K562 (cell line): ENCODE results near the gene GPR78. TPM values are rescaled to one million over a fixed set of nuclear protein-coding genes. Genes with fewer than 3 reads are reported as not detected.

Experiments
- BRD9 ChIP-seq: fragments of 450-650 bp; IDR thresholded peaks from 2 replicates; pipeline ENCODE4 v1.6.1; 2018; ENCODE audit warnings: low read depth; ENCODE audit not compliant: partially characterized antibody
- FOXK2 ChIP-seq, 2 experiments: fragments of 450-650 bp; IDR thresholded peaks in 1 of 2; conservative IDR thresholded peaks in 1 of 2; 2 replicates each; pipeline ENCODE4 v1.6.1; 2016; ENCODE audit warnings: low read depth in 2 of 2, mild to moderate bottlenecking in 1 of 2
- HMGN3 ChIP-seq: IDR thresholded peaks from 2 replicates; pipeline ENCODE4 v1.6.1; 2011; ENCODE audit warnings: borderline replicate concordance, low read depth, mild to moderate bottlenecking, mixed read lengths, low read length; ENCODE audit not compliant: insufficient read length; ENCODE audit errors: extremely low read depth
- KAT2B ChIP-seq: IDR thresholded peaks from one replicate; pipeline ENCODE4 v1.6.1; 2012; ENCODE audit warnings: low read depth, mild to moderate bottlenecking, control low read depth, inconsistent platforms, low read length, moderate library complexity
- MIER1 ChIP-seq: fragments of 450-650 bp; IDR thresholded peaks from 2 replicates; pipeline ENCODE4 v1.6.1; 2016; ENCODE audit warnings: antibody characterized with exemption, mild to moderate bottlenecking, low read depth
- MXI1 ChIP-seq: IDR thresholded peaks from 2 replicates; pipeline ENCODE4 v1.6.1; 2011; ENCODE audit warnings: low read depth, mild to moderate bottlenecking, improper control_type of control experiment, low read length
- NR2C1 ChIP-seq, 2 experiments: fragments of 450-650 bp; IDR thresholded peaks; 2 replicates each; pipeline ENCODE4 v1.6.1; 2017; ENCODE audit warnings: mild to moderate bottlenecking in 2 of 2, antibody characterized with exemption in 1 of 2, inconsistent platforms in 1 of 2, missing compliant biosample characterization in 1 of 2, missing genetic modification characterization in 1 of 2
- PRPF4 ChIP-seq: fragments of 200-400 bp; formaldehyde crosslinking; IDR thresholded peaks from one replicate; pipeline ENCODE4 v1.6.1; 2017; ENCODE audit warnings: low read length, low read depth, mild to moderate bottlenecking; ENCODE audit not compliant: insufficient read depth, poor library complexity, severe bottlenecking
- SNRNP70 ChIP-seq: fragments of 200-400 bp; formaldehyde crosslinking; optimal IDR thresholded peaks from 2 replicates; pipeline ENCODE3; 2017; ENCODE audit warnings: low read depth, low read length
- SREBF2 ChIP-seq: sonication (generic); formaldehyde crosslinking; IDR thresholded peaks from 2 replicates; pipeline ENCODE4 v1.4.0; 2020; ENCODE audit warnings: mild to moderate bottlenecking, missing genetic modification reagents
- TAF1 ChIP-seq: IDR thresholded peaks from 2 replicates; pipeline ENCODE4 v1.6.1; 2011; ENCODE audit warnings: mild to moderate bottlenecking, low read length, moderate library complexity; ENCODE audit not compliant: insufficient read depth, control insufficient read depth, severe bottlenecking; ENCODE audit errors: extremely low read depth
- TAF9B ChIP-seq: fragments of 450-650 bp; IDR thresholded peaks from 2 replicates; pipeline ENCODE4 v1.6.1; 2018; ENCODE audit warnings: mild to moderate bottlenecking; ENCODE audit not compliant: partially characterized antibody
- TAL1 ChIP-seq: fragments of 450-650 bp; IDR thresholded peaks from 2 replicates; pipeline ENCODE4 v1.6.1; 2016; ENCODE audit warnings: mild to moderate bottlenecking
- ZNF695 ChIP-seq: fragments of 450-650 bp; formaldehyde crosslinking; IDR thresholded peaks from 2 replicates; pipeline ENCODE4 v1.4.0; 2020; ENCODE audit warnings: mild to moderate bottlenecking, moderate library complexity
- polyA plus RNA-seq, 8 experiments: library from polyadenylated mRNA; depleted of rRNA in 4 of 8; stranded (reverse) in 5 of 8; unstranded in 3 of 8; fragments of >200 nt; fragmentation: Nextera tagmentation in 2 of 8; fragmentation: Illumina TruSeq in 1 of 8; extraction: Ambion mirVana in 2 of 8; extraction: Trizol in 1 of 8; gene quantifications; 2 replicates each; pipeline versions ENCODE4 v1.2.1 to v1.2.3, GENCODE V29; 2011 to 2014; ENCODE audit warnings: inconsistent platforms in 1 of 8, missing spikeins in 1 of 8
- total RNA-seq, 7 experiments: library from RNA; depleted of rRNA in 6 of 7; stranded (reverse); fragments of >200 nt in 6 of 7; fragmentation: Illumina TruSeq in 2 of 7; extraction: Trizol in 2 of 7; gene quantifications; 2 replicates each; pipeline versions ENCODE4 v1.2.1 to v1.2.3, GENCODE V29; 2011 to 2021; ENCODE audit warnings: low replicate concordance in 1 of 7
- TF ChIP-seq, protein P1 (sequence below), 2 experiments: fragments of 450-650 bp in 1 of 2; IDR thresholded peaks; 2 replicates each; pipeline ENCODE4 v1.6.1; 2011 to 2017; ENCODE audit warnings: low read depth in 2 of 2, antibody characterized with exemption in 1 of 2, borderline replicate concordance in 1 of 2, low read length in 1 of 2, mild to moderate bottlenecking in 1 of 2, mixed read lengths in 1 of 2; ENCODE audit not compliant: control insufficient read depth in 1 of 2
- TF ChIP-seq, protein P2 (sequence below): sonication (generic); formaldehyde crosslinking; IDR thresholded peaks from 2 replicates; pipeline ENCODE4 v1.8.0; 2022; ENCODE audit warnings: mild to moderate bottlenecking, low read depth, missing genetic modification reagents
- TF ChIP-seq, protein P3 (sequence below): fragments of 250-450 bp; sonication (Bioruptor Pico); IDR thresholded peaks from 2 replicates; pipeline ENCODE4 v1.4.0; 2020; ENCODE audit warnings: mild to moderate bottlenecking
- TF ChIP-seq, protein P4 (sequence below): IDR thresholded peaks from 3 replicates; pipeline ENCODE4 v1.6.1; 2011; ENCODE audit warnings: borderline replicate concordance, mild to moderate bottlenecking; ENCODE audit not compliant: insufficient read length, insufficient read depth

The GPR78 gene
- total and polyA plus RNA-seq, 9 of the 15 experiments (the other 6 are each of a cell fraction or from before 2014, with no cell fraction given): 0.04 to 0.13 (median 0.07) TPM; not detected in 4

DNA sequence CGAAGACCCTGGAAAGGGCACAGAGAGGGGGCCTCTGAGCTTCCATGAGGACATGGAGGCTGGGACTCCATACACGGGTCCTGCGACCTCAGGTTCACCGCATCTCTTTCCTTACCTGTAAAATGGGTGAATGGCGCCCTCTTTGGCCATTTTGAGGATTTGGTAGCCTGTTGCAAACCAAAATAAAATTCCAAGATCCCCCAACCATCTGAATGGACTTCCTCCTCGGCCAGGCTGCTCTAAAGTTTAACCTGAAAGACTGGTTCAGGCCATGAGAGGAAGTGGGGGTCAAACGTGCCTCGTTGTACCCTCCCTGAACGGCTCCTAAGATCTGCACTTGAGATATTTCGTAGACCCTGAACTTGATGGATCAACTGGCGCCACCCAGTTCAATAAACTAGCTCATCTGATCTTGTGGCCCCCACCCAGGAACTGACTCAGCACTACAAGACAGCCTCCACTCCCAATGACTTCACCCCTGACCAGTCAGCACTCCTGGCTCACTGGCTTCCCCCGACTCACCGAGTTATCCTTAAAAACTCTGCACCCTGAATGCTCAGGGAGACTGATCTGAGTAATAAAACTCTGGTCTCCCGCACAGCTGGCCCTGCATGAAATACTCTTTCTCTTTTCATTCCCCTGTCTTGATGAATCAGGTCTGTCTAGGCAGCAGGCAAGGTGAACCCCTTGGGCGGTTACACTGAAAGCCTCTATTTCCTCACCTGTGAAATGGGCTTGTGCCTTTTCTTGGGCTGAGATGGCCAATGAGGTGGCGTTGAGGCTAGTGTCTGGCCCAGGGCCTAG, 32.9 kb upstream of the GPR78 start (continued):
- TF ChIP-seq, protein P1, sequence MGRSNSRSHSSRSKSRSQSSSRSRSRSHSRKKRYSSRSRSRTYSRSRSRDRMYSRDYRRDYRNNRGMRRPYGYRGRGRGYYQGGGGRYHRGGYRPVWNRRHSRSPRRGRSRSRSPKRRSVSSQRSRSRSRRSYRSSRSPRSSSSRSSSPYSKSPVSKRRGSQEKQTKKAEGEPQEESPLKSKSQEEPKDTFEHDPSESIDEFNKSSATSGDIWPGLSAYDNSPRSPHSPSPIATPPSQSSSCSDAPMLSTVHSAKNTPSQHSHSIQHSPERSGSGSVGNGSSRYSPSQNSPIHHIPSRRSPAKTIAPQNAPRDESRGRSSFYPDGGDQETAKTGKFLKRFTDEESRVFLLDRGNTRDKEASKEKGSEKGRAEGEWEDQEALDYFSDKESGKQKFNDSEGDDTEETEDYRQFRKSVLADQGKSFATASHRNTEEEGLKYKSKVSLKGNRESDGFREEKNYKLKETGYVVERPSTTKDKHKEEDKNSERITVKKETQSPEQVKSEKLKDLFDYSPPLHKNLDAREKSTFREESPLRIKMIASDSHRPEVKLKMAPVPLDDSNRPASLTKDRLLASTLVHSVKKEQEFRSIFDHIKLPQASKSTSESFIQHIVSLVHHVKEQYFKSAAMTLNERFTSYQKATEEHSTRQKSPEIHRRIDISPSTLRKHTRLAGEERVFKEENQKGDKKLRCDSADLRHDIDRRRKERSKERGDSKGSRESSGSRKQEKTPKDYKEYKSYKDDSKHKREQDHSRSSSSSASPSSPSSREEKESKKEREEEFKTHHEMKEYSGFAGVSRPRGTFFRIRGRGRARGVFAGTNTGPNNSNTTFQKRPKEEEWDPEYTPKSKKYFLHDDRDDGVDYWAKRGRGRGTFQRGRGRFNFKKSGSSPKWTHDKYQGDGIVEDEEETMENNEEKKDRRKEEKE (IDR thresholded peaks at IDR 0.05; ENCODE audit: borderline replicate concordance in 1 of 2, control insufficient read depth in 1 of 2, low read depth in 2 of 2, low read length in 1 of 2): no peak
- no peak for TF ChIP-seq FOXK2 (conservative IDR thresholded peaks at IDR 0.05 in 1 of 2, IDR thresholded peaks at IDR 0.05 in 1 of 2; ENCODE audit: low read depth in 2 of 2)
- no peak for TF ChIP-seq NR2C1 (IDR thresholded peaks at IDR 0.05)
- TF ChIP-seq NR2C1 (tag; IDR thresholded peaks at IDR 0.05): peak; percentile 44
- no peak for TF ChIP-seq PRPF4
- TF ChIP-seq, protein P2, sequence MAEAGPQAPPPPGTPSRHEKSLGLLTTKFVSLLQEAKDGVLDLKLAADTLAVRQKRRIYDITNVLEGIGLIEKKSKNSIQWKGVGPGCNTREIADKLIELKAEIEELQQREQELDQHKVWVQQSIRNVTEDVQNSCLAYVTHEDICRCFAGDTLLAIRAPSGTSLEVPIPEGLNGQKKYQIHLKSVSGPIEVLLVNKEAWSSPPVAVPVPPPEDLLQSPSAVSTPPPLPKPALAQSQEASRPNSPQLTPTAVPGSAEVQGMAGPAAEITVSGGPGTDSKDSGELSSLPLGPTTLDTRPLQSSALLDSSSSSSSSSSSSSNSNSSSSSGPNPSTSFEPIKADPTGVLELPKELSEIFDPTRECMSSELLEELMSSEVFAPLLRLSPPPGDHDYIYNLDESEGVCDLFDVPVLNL: no peak
- TF ChIP-seq TAL1: no peak
- no peak for TF ChIP-seq TAF9B
- TF ChIP-seq HMGN3: no peak
- no peak for TF ChIP-seq KAT2B
- TF ChIP-seq SREBF2 (CRISPR knock-in tag): no peak
- no peak for TF ChIP-seq MXI1
- TF ChIP-seq SNRNP70: no peak
- TF ChIP-seq TAF1: no peak
- peak; percentile 88 for TF ChIP-seq BRD9
- no peak for TF ChIP-seq MIER1
- TF ChIP-seq, protein P3, sequence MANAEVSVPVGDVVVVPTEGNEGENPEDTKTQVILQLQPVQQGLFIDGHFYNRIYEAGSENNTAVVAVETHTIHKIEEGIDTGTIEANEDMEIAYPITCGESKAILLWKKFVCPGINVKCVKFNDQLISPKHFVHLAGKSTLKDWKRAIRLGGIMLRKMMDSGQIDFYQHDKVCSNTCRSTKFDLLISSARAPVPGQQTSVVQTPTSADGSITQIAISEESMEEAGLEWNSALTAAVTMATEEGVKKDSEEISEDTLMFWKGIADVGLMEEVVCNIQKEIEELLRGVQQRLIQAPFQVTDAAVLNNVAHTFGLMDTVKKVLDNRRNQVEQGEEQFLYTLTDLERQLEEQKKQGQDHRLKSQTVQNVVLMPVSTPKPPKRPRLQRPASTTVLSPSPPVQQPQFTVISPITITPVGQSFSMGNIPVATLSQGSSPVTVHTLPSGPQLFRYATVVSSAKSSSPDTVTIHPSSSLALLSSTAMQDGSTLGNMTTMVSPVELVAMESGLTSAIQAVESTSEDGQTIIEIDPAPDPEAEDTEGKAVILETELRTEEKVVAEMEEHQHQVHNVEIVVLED: no peak
- TF ChIP-seq, protein P4, sequence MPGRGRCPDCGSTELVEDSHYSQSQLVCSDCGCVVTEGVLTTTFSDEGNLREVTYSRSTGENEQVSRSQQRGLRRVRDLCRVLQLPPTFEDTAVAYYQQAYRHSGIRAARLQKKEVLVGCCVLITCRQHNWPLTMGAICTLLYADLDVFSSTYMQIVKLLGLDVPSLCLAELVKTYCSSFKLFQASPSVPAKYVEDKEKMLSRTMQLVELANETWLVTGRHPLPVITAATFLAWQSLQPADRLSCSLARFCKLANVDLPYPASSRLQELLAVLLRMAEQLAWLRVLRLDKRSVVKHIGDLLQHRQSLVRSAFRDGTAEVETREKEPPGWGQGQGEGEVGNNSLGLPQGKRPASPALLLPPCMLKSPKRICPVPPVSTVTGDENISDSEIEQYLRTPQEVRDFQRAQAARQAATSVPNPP: no peak
- no peak for TF ChIP-seq ZNF695 (CRISPR knock-in tag)
